ENCODE results near the gene FCGBP.
A peak's percentile ranks its signal among the peaks of the same experiment; 100 is the strongest.

FCGBP gene

DNA sequence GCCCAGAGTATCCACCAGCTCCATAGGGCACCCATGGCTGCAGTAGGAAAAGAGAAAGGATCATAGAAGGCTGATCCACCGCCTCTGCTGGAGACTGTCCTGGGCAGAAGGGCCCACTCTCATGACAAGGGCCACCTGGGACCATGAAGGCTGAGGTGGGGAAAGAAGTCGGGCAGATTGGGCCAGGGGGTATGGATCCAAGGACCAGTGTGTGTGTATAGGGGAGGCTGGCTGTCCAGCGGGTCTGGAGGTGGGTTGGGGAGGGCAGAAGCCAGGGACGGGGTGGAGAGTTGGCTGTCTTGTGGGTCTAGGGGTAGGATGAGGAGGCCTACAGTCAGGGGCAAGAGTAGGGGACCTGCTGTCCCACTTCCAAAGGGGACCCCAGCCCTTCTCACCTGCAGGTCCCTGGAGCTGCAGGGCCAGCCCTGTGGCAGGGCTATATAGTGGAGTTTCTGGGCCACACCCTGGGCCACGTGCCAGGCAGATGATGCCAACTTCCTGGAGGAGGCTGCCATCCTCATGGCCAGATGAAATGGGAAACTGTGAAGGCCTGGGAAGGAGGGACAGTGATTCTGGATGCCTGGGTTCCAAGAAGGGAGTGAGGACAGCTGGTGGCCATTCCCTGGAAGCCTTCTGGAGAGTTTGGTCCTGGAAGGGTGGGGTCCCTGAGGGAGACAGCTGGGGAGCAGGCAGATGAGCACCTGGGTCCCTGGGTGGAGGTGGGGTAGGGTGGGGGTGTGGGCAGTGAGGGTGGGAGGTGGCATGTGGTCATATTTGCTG, at the start of gene FCGBP:
Gene FCGBP (minus strand): TSS at position 51 of the 780 bp plus-strand sequence.
- TF ChIP-seq, protein P1, sequence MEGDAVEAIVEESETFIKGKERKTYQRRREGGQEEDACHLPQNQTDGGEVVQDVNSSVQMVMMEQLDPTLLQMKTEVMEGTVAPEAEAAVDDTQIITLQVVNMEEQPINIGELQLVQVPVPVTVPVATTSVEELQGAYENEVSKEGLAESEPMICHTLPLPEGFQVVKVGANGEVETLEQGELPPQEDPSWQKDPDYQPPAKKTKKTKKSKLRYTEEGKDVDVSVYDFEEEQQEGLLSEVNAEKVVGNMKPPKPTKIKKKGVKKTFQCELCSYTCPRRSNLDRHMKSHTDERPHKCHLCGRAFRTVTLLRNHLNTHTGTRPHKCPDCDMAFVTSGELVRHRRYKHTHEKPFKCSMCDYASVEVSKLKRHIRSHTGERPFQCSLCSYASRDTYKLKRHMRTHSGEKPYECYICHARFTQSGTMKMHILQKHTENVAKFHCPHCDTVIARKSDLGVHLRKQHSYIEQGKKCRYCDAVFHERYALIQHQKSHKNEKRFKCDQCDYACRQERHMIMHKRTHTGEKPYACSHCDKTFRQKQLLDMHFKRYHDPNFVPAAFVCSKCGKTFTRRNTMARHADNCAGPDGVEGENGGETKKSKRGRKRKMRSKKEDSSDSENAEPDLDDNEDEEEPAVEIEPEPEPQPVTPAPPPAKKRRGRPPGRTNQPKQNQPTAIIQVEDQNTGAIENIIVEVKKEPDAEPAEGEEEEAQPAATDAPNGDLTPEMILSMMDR (conservative IDR thresholded peaks at IDR 0.05; ENCODE audit: control insufficient read depth, insufficient read depth, low read depth, low read length) = no peak
- no peak within 1 kb of the TSS for H3K4me3 ChIP-seq (ENCODE audit: control insufficient read depth, low read depth, low read length)
- DNase-seq (ENCODE audit: low read depth) = no peak

DNA sequence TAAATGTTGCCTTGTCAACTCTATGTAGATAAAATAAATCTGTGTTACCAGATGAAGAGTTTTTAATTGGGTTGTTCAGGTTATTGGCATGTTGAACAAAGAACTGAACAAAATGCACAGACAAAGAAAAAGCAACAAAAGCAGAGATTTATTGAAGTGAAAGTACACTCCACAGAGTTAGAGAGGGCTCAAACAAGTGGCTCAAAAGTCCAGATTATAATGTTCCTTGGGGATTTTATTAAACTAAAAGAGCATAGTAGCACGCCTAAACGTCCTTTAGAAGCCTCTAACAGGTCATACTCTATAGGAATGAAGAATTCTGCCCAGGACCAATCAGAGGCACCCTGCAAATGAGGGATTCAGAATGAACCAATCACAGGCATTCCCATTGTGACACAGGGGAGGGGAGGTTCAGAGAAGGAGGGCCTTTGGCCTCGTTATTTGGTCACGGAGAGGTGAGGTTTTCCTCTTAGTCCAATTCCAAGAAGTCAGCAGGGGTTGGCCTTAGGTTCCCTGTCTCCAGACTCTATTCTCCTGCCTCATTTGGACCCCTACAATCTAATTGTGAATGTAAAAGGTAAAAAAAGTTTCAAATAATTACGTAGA, 49.4 kb upstream of the FCGBP start:
- H3K4me3 ChIP-seq (ENCODE audit: control insufficient read depth, low read depth, low read length) = no peak overlapping the region
- TF ChIP-seq, protein P1 (conservative IDR thresholded peaks at IDR 0.05; ENCODE audit: control insufficient read depth, insufficient read depth, low read depth, low read length) = no peak
- no peak for DNase-seq (ENCODE audit: low read depth)

DNA sequence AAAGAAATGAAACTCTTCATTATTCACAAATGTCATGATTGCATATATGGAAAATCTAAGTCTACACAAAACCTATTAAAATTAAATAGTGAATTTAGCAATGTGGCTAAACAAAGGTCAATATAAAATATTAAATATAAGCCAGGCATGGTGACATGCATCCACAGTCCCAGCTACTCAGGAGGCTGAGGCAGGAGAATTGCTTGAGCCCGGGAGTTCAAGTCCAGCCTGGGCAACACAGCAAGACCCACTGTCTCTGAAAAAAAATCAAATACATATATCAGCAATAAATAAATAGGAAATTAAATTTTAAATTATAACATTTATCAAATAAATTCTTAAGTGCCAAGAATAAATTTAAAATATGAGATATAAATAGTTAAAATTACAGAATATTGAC, 48.4 kb upstream of the FCGBP start:
- H3K4me3 ChIP-seq (ENCODE audit: control insufficient read depth, low read depth, low read length) = no peak overlapping the region
- no peak for DNase-seq (ENCODE audit: low read depth)
- TF ChIP-seq, protein P1 (conservative IDR thresholded peaks at IDR 0.05; ENCODE audit: control insufficient read depth, insufficient read depth, low read depth, low read length) = no peak

DNA sequence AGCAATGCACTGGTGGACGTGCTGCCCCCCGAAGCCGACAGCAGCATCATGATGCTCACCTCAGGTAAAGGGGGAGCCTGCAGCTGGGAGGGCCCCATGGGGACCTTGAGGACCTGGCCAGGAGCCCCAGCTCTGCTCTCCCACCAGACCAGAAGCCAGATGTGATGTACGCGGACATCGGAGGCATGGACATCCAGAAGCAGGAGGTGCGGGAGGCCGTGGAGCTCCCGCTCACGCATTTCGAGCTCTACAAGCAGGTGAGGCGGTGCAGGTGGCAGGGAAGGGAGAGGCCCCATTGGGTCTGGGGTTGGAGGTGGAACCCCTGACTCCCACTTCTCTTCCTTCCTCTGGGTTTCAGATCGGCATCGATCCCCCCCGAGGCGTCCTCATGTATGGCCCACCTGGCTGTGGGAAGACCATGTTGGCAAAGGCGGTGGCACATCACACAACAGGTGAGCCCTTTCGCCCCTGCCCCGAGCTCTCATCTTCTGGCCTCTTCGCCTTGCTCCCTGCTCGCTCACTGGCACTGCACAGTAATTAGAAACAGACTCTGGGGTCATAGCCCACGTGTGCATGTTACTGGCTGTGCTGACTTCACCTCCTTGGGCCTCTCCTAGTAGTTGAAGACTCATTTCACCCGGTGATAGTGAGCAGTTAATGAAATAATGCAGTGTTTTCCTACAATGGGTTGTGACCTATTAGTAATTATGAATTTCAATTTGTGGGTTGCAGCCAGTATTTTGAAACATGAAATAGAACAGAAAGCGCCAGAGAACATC, 40.1 kb upstream of the FCGBP start:
- no peak overlapping the region for H3K4me3 ChIP-seq (ENCODE audit: control insufficient read depth, low read depth, low read length)

DNA sequence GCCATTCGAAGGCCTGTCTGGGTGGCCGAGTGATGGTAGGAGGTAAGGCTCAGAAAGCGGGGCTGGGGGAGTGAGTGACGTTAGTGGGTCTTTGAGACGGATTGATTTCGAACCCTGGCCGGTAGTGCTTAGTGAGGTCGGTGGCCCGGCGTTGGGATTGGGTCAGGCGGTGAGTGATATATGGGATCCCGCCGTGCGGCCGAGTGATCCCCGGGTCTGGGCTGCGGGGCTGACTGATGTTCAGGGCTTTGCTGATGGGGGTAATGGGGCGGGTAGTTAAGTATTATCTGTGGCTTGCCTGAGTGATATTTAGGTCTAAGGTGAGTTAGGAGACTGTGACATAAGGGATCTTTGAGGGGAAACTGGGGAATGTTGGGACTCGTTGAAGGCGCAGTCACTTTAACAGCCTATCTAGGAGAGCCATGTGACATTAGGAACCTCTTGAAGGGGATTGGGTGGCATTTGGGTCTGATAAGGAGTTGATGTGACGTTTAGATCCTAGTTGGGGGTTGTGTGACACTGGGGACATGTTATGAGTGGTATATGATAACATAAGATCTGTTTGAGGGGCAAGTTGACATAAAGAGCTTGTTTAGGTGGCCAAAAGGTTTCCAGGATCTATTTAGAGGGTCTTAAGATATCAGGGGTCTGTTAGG, 37.1 kb upstream of the FCGBP start:
- peak overlapping the region; percentile 95 for H3K4me3 ChIP-seq (ENCODE audit: control insufficient read depth, low read depth, low read length)
- peak; percentile 10 for DNase-seq (ENCODE audit: low read depth)
- TF ChIP-seq, protein P1 (conservative IDR thresholded peaks at IDR 0.05; ENCODE audit: control insufficient read depth, insufficient read depth, low read depth, low read length) = no peak

More for the DNA sequence above, 40.1 kb upstream of the FCGBP start:
- peak; percentile 61 for DNase-seq (ENCODE audit: low read depth)
- TF ChIP-seq, protein P1 (conservative IDR thresholded peaks at IDR 0.05; ENCODE audit: control insufficient read depth, insufficient read depth, low read depth, low read length) = no peak

DNA sequence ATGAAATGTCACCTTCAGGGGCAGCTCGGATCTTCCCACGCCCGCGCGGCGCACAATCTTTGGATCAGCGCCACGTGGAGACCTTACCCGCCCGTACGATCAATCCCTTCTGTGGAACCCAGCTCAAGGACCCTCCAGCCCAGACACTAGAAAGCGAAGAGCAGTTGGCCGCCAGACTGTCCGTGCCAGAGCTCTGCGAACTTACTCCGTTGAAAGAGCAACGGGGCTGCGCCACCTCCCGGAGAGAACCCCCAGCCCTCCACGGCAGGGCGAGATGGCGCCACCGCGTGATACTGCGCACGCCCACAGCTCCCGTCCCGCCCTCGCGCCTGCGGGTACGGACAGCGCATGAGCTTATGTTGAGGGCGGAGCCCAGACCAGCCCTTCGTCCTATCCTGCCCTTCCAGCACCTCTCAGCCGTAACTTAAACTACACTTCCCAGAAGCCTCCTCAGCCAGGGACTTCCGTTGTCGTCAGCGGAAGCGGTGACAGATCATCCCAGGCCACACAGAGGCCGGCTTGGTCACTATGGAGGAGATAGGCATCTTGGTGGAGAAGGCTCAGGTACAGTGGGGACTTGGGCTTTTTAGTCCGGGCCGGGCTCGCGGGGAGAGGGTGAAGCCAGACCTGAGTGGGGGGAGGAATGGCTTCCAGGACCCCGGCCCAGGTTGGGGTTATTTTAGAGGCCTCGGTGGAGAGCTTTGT, 36.4 kb upstream of the FCGBP start, which contains the start of gene PSMC4:
Gene PSMC4 (plus strand): TSS at position 491 of the 705 bp plus-strand sequence. CDS start 38 bp downstream, at position 529.
- H3K4me3 ChIP-seq (ENCODE audit: control insufficient read depth, low read depth, low read length) = peak within 1 kb of the TSS; percentile 95
- TF ChIP-seq, protein P1 (conservative IDR thresholded peaks at IDR 0.05; ENCODE audit: control insufficient read depth, insufficient read depth, low read depth, low read length) = peak; percentile 63
- DNase-seq (ENCODE audit: low read depth) = peak; percentile 99
